ENCODE measurements around the gene PNMT.

The PNMT gene

GRCh38 chr17:39653662-39654331 is 14.5 kb upstream of the PNMT start:
- peak; percentile 68 for DNase-seq (ENCODE audit: low read depth)

GRCh38 chr17:39655105-39655504 is 13.1 kb upstream of the PNMT start:
- no peak for DNase-seq (ENCODE audit: low read depth)

- no peak for DNase-seq (ENCODE audit: low read depth)
These were observed 9.9 kb upstream of the PNMT start for GRCh38 chr17:39658346-39658745.

- no peak for DNase-seq (ENCODE audit: low read depth)
These were observed 9.5 kb upstream of the PNMT start for GRCh38 chr17:39658760-39659159.

- DNase-seq (ENCODE audit: low read depth), result no peak
These were observed 8.8 kb upstream of the PNMT start for GRCh38 chr17:39659279-39660010.

- no peak for DNase-seq (ENCODE audit: low read depth)
These were observed 8.3 kb upstream of the PNMT start for GRCh38 chr17:39660011-39660360.

GRCh38 chr17:39660397-39661385 is 7.6 kb upstream of the PNMT start:
- DNase-seq (ENCODE audit: low read depth), result no peak

- no peak for DNase-seq (ENCODE audit: low read depth)
These were observed 6.3 kb upstream of the PNMT start for GRCh38 chr17:39661744-39662541.

- DNase-seq (ENCODE audit: low read depth), result no peak
These were observed 5.5 kb upstream of the PNMT start for GRCh38 chr17:39662551-39663339.

GRCh38 chr17:39663340-39663687 is 4.9 kb upstream of the PNMT start:
- no peak for DNase-seq (ENCODE audit: low read depth)

GRCh38 chr17:39663688-39664580 is 4.3 kb upstream of the PNMT start:
- DNase-seq (ENCODE audit: low read depth), result no peak

GRCh38 chr17:39664581-39665561 is 3.4 kb upstream of the PNMT start, which contains the start of gene TCAP:
TCAP (plus strand) TSS chr17:39665349; CDS start chr17:39665360, 11 bp downstream.
- no peak for DNase-seq (ENCODE audit: low read depth)

GRCh38 chr17:39665642-39666224 is 2.5 kb upstream of the PNMT start:
- no peak for DNase-seq (ENCODE audit: low read depth)

GRCh38 chr17:39666231-39666600 is 2.0 kb upstream of the PNMT start:
- no peak for DNase-seq (ENCODE audit: low read depth)

GRCh38 chr17:39666601-39667261 is 1.5 kb upstream of the PNMT start:
- DNase-seq (ENCODE audit: low read depth), result no peak

- no peak for DNase-seq (ENCODE audit: low read depth)
These were observed 850 bp upstream of the PNMT start for GRCh38 chr17:39667262-39667944.
